Neural cell (in vitro differentiated cells): Measurements from ENCODE around the gene B3GALT5.

Source experiments
- EZH2 ChIP-seq: fragments of 200-600, 300-800 bp; shearing (Covaris generic), sonication (generic); IDR thresholded peaks from 2 replicates; pipeline ENCODE4 v1.6.1; 2014; ENCODE audit warnings: antibody characterized with exemption, low read length, borderline replicate concordance, mild to moderate bottlenecking; ENCODE audit not compliant: insufficient read depth, poor library complexity, severe bottlenecking
- TF ChIP-seq, protein P1 (sequence below): fragments of 450-650 bp; IDR thresholded peaks from 2 replicates; pipeline ENCODE4 v1.5.1; 2014; ENCODE audit warnings: antibody characterized with exemption, mild to moderate bottlenecking, moderate library complexity; ENCODE audit not compliant: poor library complexity, severe bottlenecking

DNA sequence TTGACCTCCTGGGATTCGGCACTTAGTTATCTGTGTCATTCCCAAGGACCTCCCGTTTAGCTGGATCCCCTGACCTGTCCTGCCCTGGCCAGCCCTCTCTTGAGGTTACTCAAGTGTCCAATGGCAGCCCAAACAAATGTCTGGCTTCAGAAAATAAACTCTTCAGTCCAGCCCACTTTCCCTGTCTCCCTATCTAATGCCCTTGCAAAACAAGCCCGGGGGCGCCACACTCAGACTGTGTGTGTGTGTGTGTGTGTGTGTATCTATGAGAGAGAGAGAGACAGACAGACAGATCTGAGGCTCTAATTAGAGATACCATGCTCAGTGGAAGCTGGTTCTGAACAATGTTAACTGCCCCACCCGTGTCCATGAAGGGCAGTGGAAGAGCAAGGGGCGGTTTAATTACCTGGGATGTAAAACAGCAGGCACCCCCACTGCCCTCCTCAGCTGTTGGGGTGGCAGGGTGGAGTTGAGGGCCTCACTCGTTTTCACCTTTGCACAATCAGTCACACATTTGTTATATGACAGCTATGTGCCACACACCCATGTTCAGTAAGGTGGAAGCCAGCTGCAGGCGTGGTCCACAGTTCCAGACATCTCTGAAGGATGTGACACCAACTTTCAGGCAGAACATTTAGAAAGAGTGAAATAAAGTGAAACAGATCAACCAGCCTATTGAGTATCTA, 57.4 kb downstream of the B3GALT5 start:
- TF ChIP-seq, protein P1, sequence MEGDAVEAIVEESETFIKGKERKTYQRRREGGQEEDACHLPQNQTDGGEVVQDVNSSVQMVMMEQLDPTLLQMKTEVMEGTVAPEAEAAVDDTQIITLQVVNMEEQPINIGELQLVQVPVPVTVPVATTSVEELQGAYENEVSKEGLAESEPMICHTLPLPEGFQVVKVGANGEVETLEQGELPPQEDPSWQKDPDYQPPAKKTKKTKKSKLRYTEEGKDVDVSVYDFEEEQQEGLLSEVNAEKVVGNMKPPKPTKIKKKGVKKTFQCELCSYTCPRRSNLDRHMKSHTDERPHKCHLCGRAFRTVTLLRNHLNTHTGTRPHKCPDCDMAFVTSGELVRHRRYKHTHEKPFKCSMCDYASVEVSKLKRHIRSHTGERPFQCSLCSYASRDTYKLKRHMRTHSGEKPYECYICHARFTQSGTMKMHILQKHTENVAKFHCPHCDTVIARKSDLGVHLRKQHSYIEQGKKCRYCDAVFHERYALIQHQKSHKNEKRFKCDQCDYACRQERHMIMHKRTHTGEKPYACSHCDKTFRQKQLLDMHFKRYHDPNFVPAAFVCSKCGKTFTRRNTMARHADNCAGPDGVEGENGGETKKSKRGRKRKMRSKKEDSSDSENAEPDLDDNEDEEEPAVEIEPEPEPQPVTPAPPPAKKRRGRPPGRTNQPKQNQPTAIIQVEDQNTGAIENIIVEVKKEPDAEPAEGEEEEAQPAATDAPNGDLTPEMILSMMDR = no peak
- TF ChIP-seq EZH2 = no peak
